HEK293 (cell line): ENCODE data around the gene CELF1.

ENCODE experiments used
- CTCF ChIA-PET: fragments of 350-600 bp; formaldehyde crosslinking; extraction: SDS; loops from one replicate; lab custom pipeline; 2021; ENCODE audit warnings: antibody characterized with exemption; lab: Yijun Ruan, JAX
- POLR2A ChIA-PET: fragments of 300-600 bp; formaldehyde crosslinking; extraction: SDS; loops from one replicate; lab custom pipeline; 2020; ENCODE audit warnings: antibody characterized with exemption, inconsistent platforms; lab: Yijun Ruan, JAX
- H3K27ac ChIP-seq: fragments of 200-500 bp; sonication (Bioruptor generic); 2 replicates; pipeline ENCODE4 v1.5.1; 2014; ENCODE audit warnings: low read depth, low read length, control low read depth, inconsistent platforms; ENCODE audit errors: extremely low read depth
- H3K36me3 ChIP-seq, 2 experiments: fragments of 200-500 bp in 1 of 2; sonication (Bioruptor generic) in 1 of 2; 1 replicate in 1 of 2; 2 replicates in 1 of 2; pipeline ENCODE4 v1.5.1; 2014 to 2017; ENCODE audit warnings: inconsistent platforms in 2 of 2, low read length in 2 of 2; ENCODE audit not compliant: control insufficient read depth in 2 of 2, insufficient read depth in 1 of 2
- H3K4me1 ChIP-seq: fragments of 200-500 bp; sonication (Bioruptor generic); 2 replicates; pipeline ENCODE4 v1.5.1; 2014; ENCODE audit warnings: mild to moderate bottlenecking, low read length, inconsistent platforms; ENCODE audit not compliant: control insufficient read depth, insufficient read depth
- H3K4me3 ChIP-seq: 2 replicates; pipeline ENCODE4 v1.5.1; 2011; ENCODE audit warnings: low read depth, mild to moderate bottlenecking, control low read depth, low read length, moderate library complexity
- H3K9me3 ChIP-seq: fragments of 200-500 bp; sonication (Bioruptor generic); 2 replicates; pipeline ENCODE4 v1.5.1; 2014; ENCODE audit warnings: low read depth, low read length, inconsistent platforms; ENCODE audit not compliant: control insufficient read depth, insufficient read depth
- ATF2 ChIP-seq: fragments of 450-650 bp; formaldehyde crosslinking; IDR thresholded peaks from 2 replicates; pipeline ENCODE4 v1.5.1; 2016; ENCODE audit warnings: missing biosample characterization, missing genetic modification characterization, low read depth
- ELK4 ChIP-seq: IDR thresholded peaks from 2 replicates; pipeline ENCODE4 v1.6.1; 2011; ENCODE audit warnings: mild to moderate bottlenecking, low read depth, low read length, borderline replicate concordance
- GLIS1 ChIP-seq: fragments of 450-650 bp; formaldehyde crosslinking; IDR thresholded peaks from 2 replicates; pipeline ENCODE4 v1.5.1; 2016; ENCODE audit warnings: missing biosample characterization, missing genetic modification characterization
- HIC1 ChIP-seq: fragments of 450-650 bp; formaldehyde crosslinking; IDR thresholded peaks from 2 replicates; pipeline ENCODE4 v1.5.1; 2016; ENCODE audit warnings: missing biosample characterization, missing genetic modification characterization
- HOXD13 ChIP-seq: sonication (generic); formaldehyde crosslinking; IDR thresholded peaks from 2 replicates; pipeline ENCODE4 v1.8.0; 2022; ENCODE audit warnings: missing genetic modification reagents, borderline replicate concordance
- KLF7 ChIP-seq: fragments of 450-650 bp; formaldehyde crosslinking; IDR thresholded peaks from 2 replicates; pipeline ENCODE4 v1.5.1; 2016; ENCODE audit warnings: missing biosample characterization, missing genetic modification characterization, borderline replicate concordance
- OSR2 ChIP-seq: fragments of 450-650 bp; formaldehyde crosslinking; IDR thresholded peaks from 2 replicates; pipeline ENCODE4 v1.5.1; 2016; ENCODE audit warnings: missing biosample characterization, missing genetic modification characterization
- PATZ1 ChIP-seq: fragments of 450-650 bp; formaldehyde crosslinking; IDR thresholded peaks from 2 replicates; pipeline ENCODE4 v1.5.1; 2016; ENCODE audit warnings: missing biosample characterization, missing genetic modification characterization
- ZBTB17 ChIP-seq: fragments of 450-650 bp; formaldehyde crosslinking; IDR thresholded peaks from 2 replicates; pipeline ENCODE4 v1.5.1; 2016; ENCODE audit warnings: missing biosample characterization, missing genetic modification characterization
- ZBTB44 ChIP-seq: fragments of 450-650 bp; IDR thresholded peaks from 2 replicates; pipeline ENCODE4 v1.5.1; 2018; ENCODE audit warnings: missing biosample characterization, mild to moderate bottlenecking, missing genetic modification characterization
- ZNF140 ChIP-seq: fragments of 450-650 bp; formaldehyde crosslinking; IDR thresholded peaks from 2 replicates; pipeline ENCODE4 v1.5.1; 2016; ENCODE audit warnings: missing biosample characterization, missing genetic modification characterization
- ZNF211 ChIP-seq: fragments of 450-650 bp; formaldehyde crosslinking; IDR thresholded peaks from 2 replicates; pipeline ENCODE4 v1.5.1; 2016; ENCODE audit warnings: low read depth, missing biosample characterization, missing genetic modification characterization
- ZNF350 ChIP-seq: fragments of 450-650 bp; formaldehyde crosslinking; IDR thresholded peaks from 2 replicates; pipeline ENCODE4 v1.5.0; 2017; ENCODE audit warnings: missing biosample characterization, mild to moderate bottlenecking, missing genetic modification characterization
- ZNF404 ChIP-seq: fragments of 450-650 bp; formaldehyde crosslinking; IDR thresholded peaks from 2 replicates; pipeline ENCODE4 v1.5.1; 2017; ENCODE audit warnings: missing biosample characterization, missing genetic modification characterization
- ZNF433 ChIP-seq: fragments of 450-650 bp; formaldehyde crosslinking; IDR thresholded peaks from 2 replicates; pipeline ENCODE4 v1.5.1; 2016; ENCODE audit warnings: missing biosample characterization, missing genetic modification characterization, low read depth
- ZNF449 ChIP-seq: fragments of 450-650 bp; formaldehyde crosslinking; IDR thresholded peaks from 2 replicates; pipeline ENCODE4 v1.5.1; 2017; ENCODE audit warnings: missing biosample characterization, mild to moderate bottlenecking, missing genetic modification characterization, moderate library complexity
- ZNF530 ChIP-seq: fragments of 450-650 bp; formaldehyde crosslinking; IDR thresholded peaks from 2 replicates; pipeline ENCODE4 v1.5.1; 2016; ENCODE audit warnings: low read depth, missing biosample characterization, missing genetic modification characterization
- ZNF600 ChIP-seq: fragments of 450-650 bp; formaldehyde crosslinking; IDR thresholded peaks from 2 replicates; pipeline ENCODE4 v1.5.1; 2016; ENCODE audit warnings: missing biosample characterization, missing genetic modification characterization
- ZNF664 ChIP-seq: fragments of 450-650 bp; formaldehyde crosslinking; IDR thresholded peaks from 2 replicates; pipeline ENCODE4 v1.5.1; 2016; ENCODE audit warnings: missing biosample characterization, missing genetic modification characterization
- ZNF677 ChIP-seq: fragments of 450-650 bp; IDR thresholded peaks from 2 replicates; pipeline ENCODE4 v1.5.0; 2018; ENCODE audit warnings: missing biosample characterization, mild to moderate bottlenecking, missing genetic modification characterization, moderate library complexity
- ZNF707 ChIP-seq: fragments of 450-650 bp; formaldehyde crosslinking; IDR thresholded peaks from 2 replicates; pipeline ENCODE4 v1.5.1; 2016; ENCODE audit warnings: missing biosample characterization, missing genetic modification characterization
- ZNF830 ChIP-seq: fragments of 450-650 bp; IDR thresholded peaks from 2 replicates; pipeline ENCODE4 v1.5.0; 2018; ENCODE audit warnings: missing biosample characterization, missing genetic modification characterization, low read depth, mild to moderate bottlenecking, moderate library complexity
- ZSCAN16 ChIP-seq: fragments of 450-650 bp; formaldehyde crosslinking; IDR thresholded peaks from 2 replicates; pipeline ENCODE4 v1.5.1; 2016; ENCODE audit warnings: missing biosample characterization, missing genetic modification characterization

Gene CELF1

GRCh38 chr11:47514825-47515647, 37.9 kb downstream of the CELF1 start (continued):
- TF ChIP-seq ATF2 (no peak), KLF7 (tag by site-specific recombination) (no peak), ZNF830 (no peak), ZNF707 (tag by site-specific recombination) (no peak), ZBTB44 (no peak)

GRCh38 chr11:47512701-47513100, 40.2 kb downstream of the CELF1 start:
- Histone ChIP-seq H3K4me1 (peaks cover 19% of the 10 kb centered on the region), H3K4me3 (no peak overlapping the region), H3K36me3 (no peaks in the 10 kb centered on the region), H3K9me3 (no peaks in the 10 kb centered on the region), H3K27ac (peak overlapping the region; percentile 21; the same call in 1 of the 2 replicates)
- POLR2A ChIA-PET, result no interaction called here
- CTCF ChIA-PET, result interaction anchor here (0.7 to 1.1 kb wide), 2 partner anchors 21 to 39 kb away, joined by 3 to 4 read pairs; no protein-coding TSS in a partner anchor
- TF ChIP-seq ZNF449, result peak; percentile 30; the same call in 1 of the 2 replicates
- TF ChIP-seq ZNF664 (tag by site-specific recombination), result no peak

GRCh38 chr11:47511917-47512316, 41.0 kb downstream of the CELF1 start:
- no peak overlapping the region for H3K4me3 ChIP-seq
- POLR2A ChIA-PET, result no interaction called here
- H3K36me3 ChIP-seq, result no peaks in the 10 kb centered on the region
- peaks cover 23% of the 10 kb centered on the region for H3K4me1 ChIP-seq
- no peaks in the 10 kb centered on the region for H3K9me3 ChIP-seq
- H3K27ac ChIP-seq, result no peak overlapping the region
- CTCF ChIA-PET, result interaction anchor here (0.7 to 1.1 kb wide), 2 partner anchors 20 to 40 kb away, joined by 3 to 4 read pairs; no protein-coding TSS in a partner anchor
- TF ChIP-seq ZNF404 (no peak), GLIS1 (tag by site-specific recombination) (peak; percentile 38; the same call in 1 of the 2 replicates), ELK4 (no peak), PATZ1 (no peak), OSR2 (peak; percentile 76), ZNF433 (tag by site-specific recombination) (no peak), ZNF530 (tag by site-specific recombination) (no peak), ZSCAN16 (tag by site-specific recombination) (no peak), ZNF350 (tag by site-specific recombination) (no peak), ZNF211 (no peak), ZNF600 (tag by site-specific recombination) (peak; percentile 88), ZNF677 (tag by site-specific recombination) (no peak), HIC1 (tag by site-specific recombination) (no peak), HOXD13 (no peak), ZNF140 (tag by site-specific recombination) (no peak), ZBTB17 (tag by site-specific recombination) (0 out of 2 replicates have a peak, but pooled peaks have one; percentile 35)
